Astrocyte of the cerebellum (primary cell): ENCODE measurements around the gene MGLL.

Experiments
- DNase-seq: peaks from one replicate; pipeline ENCODE4 v3.0.0-alpha.2; 2011; ENCODE audit warnings: low read depth
- H3K4me3 ChIP-seq: 2 replicates; pipeline ENCODE4 v1.5.1; 2011; ENCODE audit warnings: mild to moderate bottlenecking, low read depth, low read length, moderate library complexity
- CTCF ChIP-seq: IDR thresholded peaks from 2 replicates; pipeline ENCODE4 v1.5.1; 2012; ENCODE audit warnings: low read length, low read depth, moderate library complexity, mild to moderate bottlenecking; ENCODE audit errors: missing control alignments
- in situ Hi-C: cut with HindIII; loops from 2 replicates; pipeline ENCODE4 v1.10.0; 2017; ENCODE audit warnings: low sequenced_read_pairs

The MGLL gene

GRCh38 chr3:127739347-127740135 is 82.8 kb downstream of the MGLL start:
- in situ Hi-C loops = no loop called here
- DNase-seq = peak; percentile 83
- no peak overlapping the region for H3K4me3 ChIP-seq
- no peak for TF ChIP-seq CTCF

- TF ChIP-seq CTCF = no peak
- in situ Hi-C loops = no loop called here
- no peak for DNase-seq
- no peak overlapping the region for H3K4me3 ChIP-seq
These were observed 84.0 kb downstream of the MGLL start for GRCh38 chr3:127738192-127738840.

GRCh38 chr3:127736801-127737539 is 85.3 kb downstream of the MGLL start:
- TF ChIP-seq CTCF = no peak
- H3K4me3 ChIP-seq = no peak overlapping the region
- in situ Hi-C loops = no loop called here
- no peak for DNase-seq

GRCh38 chr3:127735767-127736693 is 86.3 kb downstream of the MGLL start:
- in situ Hi-C loops = no loop called here
- no peak for DNase-seq
- no peak overlapping the region for H3K4me3 ChIP-seq
- TF ChIP-seq CTCF = no peak

DNA sequence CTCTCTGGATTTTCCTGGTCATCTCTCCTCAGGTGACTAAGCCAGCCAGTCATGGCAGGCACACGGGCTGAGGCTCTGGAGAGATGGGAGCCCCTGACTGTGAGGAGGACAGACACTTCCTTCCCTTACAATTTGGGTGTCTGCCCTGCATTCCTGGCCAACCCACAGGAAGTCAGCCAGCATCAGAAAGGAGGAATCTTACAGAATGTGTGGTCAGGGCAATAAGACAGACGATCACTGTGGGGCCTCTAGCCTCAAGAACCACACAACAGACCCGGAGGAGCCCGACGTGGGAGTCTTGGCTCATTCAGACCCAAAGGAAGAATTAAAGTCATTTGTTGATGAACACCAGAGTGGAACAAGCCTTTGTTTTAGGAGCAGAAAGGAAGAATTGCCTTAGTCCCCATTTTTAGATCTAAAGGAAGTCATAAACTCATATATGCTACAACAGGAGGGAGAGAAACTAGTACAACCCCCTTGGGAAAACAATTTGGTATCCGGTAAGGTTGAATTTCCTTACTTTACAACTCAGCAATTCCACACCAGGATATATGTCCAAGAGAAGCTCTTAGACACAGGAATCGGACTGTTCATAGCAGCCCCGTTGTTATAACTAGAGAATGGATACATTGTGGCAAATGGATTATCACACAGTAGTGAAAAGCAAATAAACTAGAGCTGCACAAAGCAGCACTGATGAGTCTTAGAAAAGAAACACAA is 87.4 kb downstream of the MGLL start:
- in situ Hi-C loops = no loop called here
- TF ChIP-seq CTCF = no peak
- peak; percentile 99 for DNase-seq
- H3K4me3 ChIP-seq = no peak overlapping the region
